HG02840 (cell line): Measurements from ENCODE around the gene TEX261.
"Not testable (repeated sequence)": the region's sequence is repeated elsewhere in the genome, so short reads cannot be mapped to it uniquely, and the experiment has no call there.

Experiments
- ATAC-seq: cut with Tn5 transposase; IDR thresholded peaks from one replicate; pipeline ENCODE4 v1.9.1; 2021; ENCODE audit warnings: mild to moderate bottlenecking, moderate library complexity, moderate number of reproducible peaks; ENCODE audit not compliant: unreplicated experiment, low FRiP score

TEX261 gene

DNA sequence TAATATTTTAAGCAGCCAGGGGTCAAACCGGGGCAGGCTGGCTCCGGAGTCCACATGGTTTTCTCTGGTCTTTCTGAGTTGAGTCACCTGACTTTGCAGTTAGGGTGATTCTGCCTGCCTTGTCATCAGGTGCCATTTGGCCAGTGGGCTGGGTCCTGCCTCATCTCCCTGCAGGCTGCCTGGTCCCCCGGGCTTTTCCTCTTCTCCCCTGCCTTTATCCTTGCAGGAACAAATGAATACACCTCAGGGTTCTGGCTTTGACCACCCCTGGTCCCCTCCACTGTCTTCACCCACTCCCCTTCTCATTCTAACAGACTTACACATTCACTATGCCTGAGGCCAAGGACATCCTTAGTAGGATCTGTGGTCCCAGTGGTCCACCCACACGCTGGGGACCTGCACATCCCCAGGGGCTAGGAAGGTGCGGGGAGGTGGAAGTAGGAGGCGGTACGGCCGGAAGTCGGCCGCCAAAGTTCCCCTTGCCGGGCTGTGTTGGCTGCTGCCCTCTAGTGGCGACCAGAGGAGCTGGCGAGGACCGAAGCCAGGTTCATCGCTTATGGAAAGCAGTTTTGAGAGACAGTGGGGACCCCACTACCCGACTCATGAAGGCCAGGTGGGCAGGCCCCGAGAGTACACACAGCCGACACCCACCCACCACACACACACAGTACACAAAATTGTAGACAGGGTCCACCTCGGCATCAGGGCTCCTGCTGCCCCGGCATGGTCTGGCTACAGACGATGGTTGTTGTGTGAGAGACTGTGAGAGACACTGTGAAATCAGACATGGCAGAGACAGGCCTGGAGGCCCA is 6.3 kb upstream of the TEX261 start:
- ATAC-seq = peak; percentile 86

GRCh38 chr2:70999931-71000330 is 5.3 kb upstream of the TEX261 start:
- not testable (repeated sequence) for ATAC-seq

DNA sequence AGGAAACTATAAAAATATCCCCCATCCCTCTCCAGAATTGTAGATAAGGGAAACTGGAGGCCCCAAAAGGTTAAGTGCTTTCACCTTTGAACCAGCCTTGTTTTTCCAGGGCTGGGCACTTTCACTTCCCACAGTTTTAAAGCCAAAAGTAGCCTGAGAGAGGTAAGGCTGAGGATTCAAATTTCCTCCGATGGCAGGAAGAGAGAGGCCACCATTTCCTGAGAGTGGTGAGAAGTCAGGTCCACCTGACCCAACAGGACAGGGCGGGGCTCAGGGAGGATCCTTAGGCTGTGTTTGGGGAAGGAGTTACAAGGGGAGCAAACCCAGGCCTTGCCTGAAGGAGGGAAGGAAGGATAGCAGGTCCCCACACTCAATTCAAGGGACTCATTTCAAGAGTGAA is 4.7 kb upstream of the TEX261 start:
- no peak for ATAC-seq

DNA sequence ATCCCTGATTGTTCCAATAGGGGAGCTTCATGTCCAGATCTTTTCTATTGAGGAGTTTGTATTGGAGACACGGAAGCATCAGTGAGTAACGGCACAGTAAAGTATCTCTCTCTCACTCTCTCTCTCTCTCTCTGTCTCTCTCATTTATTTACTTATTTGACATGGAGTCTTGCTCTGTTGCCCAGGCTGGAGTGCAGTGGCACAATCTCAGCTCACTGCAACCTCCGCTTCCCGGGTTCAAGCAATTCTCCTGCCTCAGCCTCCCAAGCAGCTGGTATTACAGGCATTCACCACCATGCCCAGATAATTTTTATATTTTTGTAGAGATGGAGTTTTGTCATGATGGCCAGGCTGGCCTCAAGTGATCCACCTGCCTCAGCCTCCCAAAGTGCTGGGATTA is 4.2 kb upstream of the TEX261 start:
- ATAC-seq = not testable (repeated sequence)

GRCh38 chr2:70995426-70995729 is 705 bp upstream of the TEX261 start:
- peak; percentile 28 for ATAC-seq

DNA sequence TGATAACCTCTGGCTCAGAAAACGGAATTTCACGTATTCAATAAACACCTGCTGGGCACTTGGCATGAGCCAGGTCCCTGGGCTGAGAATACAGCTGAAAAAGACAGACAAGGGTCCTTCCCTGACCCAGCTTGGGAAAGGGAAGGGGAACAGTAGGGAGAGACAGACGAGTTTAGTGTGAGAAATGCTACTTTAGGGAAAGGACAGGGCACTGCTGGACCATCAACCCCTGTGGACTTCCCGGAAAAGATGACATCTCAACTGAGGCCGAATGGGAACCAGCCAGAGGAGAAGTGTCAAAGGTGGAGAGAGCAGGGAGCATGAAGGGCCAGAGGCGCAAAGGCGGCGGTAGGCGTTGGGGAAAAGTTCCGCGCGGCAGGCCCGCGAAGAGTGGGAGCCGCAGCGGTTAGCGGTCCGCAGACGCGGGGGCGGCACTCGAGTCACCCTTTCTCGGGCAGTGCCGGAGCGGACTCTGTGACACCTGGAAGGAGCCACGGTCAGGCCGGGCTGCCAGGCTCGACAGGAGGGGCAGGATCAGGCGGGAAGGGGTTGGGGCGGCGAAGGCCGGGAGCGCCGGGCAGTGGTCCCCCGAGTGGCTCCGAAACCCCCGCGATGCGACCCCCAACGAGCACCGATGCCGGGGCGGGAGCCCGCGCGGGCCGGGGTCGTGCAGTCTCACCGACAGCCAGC is 519 bp downstream of the TEX261 start:
- peak; percentile 20 for ATAC-seq

DNA sequence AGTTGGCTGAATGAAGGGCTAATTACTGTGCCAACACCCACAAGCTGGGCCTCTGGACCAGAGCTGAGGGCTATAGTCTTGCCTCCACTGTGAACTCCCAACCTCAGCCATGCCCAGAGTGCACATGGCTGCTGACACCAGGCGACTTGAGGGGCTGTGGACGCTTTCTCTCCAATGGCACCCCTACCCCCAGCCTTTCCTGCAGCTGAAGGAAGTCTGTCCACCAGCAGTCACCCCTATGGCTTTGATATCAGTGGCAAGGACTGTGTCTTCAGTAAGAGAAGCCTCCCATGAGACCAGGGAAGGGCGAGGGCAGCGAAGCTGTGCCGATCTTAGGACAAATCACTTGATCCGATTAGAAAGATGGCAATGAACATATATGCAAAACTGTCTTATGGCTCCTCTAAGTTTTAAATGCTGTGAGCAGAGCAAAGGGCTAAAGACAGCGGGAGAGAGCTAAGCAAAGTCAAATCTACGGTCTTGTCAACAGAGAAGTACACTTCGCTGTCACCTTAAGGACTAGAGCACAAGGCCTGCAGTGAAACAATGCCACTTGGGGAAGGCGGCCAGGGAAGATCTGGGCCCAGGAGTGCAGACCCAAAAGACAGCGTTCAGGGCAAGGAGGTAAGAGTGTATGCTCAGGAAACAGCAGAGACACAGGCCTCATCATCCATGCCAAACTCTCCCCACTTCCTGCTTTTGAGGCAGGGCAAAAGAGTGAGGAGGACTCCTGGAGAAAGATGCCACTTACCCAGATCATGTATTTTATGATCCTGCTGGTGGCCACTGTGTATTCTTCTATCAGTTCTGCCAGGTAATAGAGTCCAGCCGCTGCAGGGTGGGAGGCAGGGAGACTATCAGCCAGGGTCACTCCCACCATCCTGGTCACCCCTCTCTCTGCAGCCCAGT is 1.5 kb downstream of the TEX261 start:
- no peak for ATAC-seq

GRCh38 chr2:70991742-70992141 is 2.9 kb downstream of the TEX261 start:
- ATAC-seq = no peak

DNA sequence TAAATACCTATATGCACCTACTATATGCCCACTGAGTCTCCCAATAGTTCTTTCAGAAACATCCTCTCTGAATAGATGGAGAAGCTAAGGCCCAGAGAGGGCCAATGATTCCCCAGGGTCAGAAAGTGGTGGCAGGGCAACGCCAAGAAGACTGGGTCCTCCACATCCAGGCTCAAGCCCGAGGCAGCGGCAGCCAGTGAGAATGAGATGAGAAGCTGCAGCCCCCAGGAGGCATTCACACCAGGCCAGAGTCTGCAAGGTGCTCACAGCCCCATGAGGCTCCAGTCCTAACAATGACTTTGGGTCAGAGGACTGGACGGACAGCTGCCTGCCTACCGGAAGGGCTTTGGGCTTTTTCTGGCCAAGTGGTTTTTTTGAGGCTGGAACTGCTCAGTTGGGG is 3.5 kb downstream of the TEX261 start:
- no peak for ATAC-seq

- no peak for ATAC-seq
Observed at GRCh38 chr2:70990216-70990615, 4.5 kb downstream of the TEX261 start.

DNA sequence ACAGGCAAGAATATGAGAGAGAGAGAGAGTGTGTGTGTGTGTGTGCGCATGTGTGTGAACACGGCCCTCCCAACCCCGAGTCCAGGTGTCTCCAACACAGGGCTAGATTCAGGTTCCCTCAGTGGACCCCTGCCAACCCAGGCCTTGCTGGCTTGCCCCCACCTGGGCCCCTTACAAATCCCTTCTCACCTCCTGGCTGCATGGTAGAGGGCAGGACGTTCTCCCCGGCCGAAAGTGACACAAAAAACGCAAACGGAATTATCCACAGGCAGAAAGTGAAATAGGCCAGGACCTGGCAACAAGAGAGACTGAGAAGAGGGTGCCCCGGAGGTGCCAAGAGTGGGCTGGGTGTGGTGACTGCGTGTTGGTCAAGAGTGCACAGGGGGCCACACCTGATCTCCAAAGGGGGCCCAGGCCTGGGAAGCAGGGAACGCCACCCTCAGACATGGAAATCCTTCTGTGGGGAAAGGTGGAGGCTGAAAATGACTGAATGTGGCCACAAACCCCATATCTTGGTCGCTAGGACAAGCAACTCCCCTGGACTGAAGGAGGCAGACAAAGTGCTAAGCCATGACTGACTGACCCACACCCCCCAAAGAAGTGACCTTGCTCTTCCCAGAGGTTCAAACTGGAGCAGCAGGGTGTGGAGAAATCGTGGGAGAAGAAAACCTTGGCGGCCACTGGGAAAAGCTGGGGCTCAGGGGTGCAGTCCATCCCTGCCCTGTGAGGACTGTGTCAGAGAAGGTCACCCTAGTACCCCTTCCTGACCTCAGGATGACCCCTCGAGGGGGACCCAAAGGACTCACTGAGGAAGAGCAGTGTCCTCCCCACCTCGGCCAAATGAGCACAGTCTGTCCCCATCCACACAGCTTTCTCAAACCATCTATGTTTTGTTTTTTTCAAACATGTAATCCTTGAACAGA is 5.7 kb downstream of the TEX261 start:
- ATAC-seq = no peak

DNA sequence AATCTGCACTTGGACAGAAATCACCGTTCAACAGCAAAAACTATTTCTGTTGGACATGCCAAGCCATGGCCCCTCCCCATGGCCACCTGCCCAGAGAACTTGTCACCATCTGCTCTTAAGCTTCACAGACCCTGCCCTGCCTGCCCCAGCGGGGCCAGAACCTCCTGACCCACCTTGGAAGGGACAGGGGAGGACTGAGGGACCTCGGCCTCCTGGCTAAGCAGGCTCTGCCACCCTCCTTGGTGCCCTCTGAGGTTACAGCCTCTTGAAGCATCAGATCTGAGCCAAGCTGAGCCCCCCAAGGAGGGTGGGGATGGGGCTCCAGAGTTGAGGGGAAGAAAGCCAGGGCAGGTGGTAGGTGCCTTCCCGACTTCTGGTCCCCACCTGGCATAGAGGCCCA is 6.5 kb downstream of the TEX261 start:
- ATAC-seq = no peak

- no peak for ATAC-seq
Observed at GRCh38 chr2:70987386-70987785, 7.3 kb downstream of the TEX261 start.

DNA sequence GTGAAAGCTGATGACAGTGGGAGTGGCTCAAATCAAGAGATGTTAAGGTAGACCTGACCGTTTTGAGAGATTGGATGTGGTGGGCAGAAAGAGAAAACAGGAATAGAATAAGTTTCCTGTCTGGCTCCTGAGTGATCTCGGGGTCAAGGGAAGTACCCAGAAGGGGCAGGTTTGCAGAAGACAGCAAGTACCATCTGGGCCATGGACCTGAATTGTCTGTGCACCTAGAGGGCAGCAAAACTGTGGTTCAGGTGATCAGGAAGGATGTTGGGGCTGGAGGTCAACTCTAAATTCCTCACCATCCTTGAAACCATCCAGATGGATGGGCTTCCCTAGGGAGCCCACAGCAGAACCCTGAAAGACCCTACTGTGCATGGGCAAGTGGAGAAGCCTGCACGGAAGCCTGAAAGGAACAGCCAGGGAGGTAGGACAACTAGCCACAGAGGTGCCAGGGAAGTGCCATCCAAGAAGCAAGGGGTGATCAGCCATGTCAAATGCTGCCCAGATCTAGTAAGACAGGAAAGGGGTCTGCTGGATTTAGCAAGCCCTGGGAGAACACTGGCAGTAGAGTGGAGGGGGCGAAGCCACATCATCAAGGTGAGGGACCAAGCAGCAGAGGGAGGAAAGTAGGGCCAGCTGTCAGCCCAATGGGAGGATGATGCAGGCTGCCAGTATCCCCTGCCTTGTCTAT is 8.0 kb downstream of the TEX261 start:
- no peak for ATAC-seq

DNA sequence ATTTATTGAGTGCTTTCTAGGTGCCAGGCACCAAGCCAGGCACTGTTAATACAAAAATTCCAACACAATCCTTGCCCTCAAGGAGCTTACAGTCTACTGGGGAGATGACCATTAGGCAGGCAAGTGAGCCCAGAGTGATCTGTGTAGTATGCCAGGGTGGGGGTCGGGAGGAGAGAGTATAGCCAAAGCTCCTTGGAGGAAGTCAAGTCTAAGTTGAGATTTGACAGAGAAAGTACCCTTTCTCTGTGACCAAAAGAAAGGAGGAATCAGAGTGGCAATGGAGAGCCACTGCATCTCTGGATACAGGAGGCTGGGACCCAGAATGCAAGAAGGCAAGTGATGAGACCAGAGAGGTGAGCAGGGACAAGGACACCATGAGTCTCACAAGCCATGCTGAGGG is 8.7 kb downstream of the TEX261 start:
- ATAC-seq = no peak

- ATAC-seq = no peak
Observed at GRCh38 chr2:70985283-70985688, 9.4 kb downstream of the TEX261 start.

- peak; percentile 89 for ATAC-seq
Observed at GRCh38 chr2:70984576-70985282, 9.9 kb downstream of the TEX261 start.

- no peak for ATAC-seq
Observed at GRCh38 chr2:70984228-70984575, 10.5 kb downstream of the TEX261 start.
